ENCODE results near the gene PPP4R3B. TPM values are rescaled to one million over a fixed set of nuclear protein-coding genes. Genes with fewer than 3 reads are reported as not detected.
A peak's percentile ranks its signal among the peaks of the same experiment; 100 is the strongest.
"Not testable (repeated sequence)": the region's sequence is repeated elsewhere in the genome, so short reads cannot be mapped to it uniquely, and the experiment has no call there.

The PPP4R3B gene
- total RNA-seq, 1 donor from 2014 or later, result 39.3 TPM

DNA sequence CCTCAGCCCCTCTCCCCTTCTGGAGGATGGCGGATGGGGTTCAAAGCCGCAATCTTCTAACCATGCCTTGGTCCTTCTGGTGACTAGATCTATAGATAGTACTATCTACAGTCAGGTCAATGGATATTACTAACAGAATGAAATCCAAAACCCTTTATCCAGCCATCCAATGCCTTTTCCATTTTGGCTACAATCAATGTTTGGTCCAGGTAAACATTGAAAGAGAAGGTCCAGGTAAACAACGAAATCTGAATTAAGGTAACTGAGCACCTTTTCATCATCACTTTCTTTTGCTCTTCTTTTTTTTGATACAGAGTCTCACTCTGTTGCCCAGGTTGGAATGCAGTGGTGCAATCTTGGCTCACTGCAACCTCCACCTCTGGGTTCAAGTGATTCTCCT is 9.7 kb downstream of the PPP4R3B start:
- no peak overlapping the region for H3K27ac Mint-ChIP-seq (ENCODE audit: unreplicated experiment)
- H3K36me3 Mint-ChIP-seq (ENCODE audit: low read depth), result peaks cover 1% of the 10 kb centered on the region
- TF ChIP-seq, protein P1, sequence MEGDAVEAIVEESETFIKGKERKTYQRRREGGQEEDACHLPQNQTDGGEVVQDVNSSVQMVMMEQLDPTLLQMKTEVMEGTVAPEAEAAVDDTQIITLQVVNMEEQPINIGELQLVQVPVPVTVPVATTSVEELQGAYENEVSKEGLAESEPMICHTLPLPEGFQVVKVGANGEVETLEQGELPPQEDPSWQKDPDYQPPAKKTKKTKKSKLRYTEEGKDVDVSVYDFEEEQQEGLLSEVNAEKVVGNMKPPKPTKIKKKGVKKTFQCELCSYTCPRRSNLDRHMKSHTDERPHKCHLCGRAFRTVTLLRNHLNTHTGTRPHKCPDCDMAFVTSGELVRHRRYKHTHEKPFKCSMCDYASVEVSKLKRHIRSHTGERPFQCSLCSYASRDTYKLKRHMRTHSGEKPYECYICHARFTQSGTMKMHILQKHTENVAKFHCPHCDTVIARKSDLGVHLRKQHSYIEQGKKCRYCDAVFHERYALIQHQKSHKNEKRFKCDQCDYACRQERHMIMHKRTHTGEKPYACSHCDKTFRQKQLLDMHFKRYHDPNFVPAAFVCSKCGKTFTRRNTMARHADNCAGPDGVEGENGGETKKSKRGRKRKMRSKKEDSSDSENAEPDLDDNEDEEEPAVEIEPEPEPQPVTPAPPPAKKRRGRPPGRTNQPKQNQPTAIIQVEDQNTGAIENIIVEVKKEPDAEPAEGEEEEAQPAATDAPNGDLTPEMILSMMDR (IDR thresholded peaks at IDR 0.05), result no peak
- H3K9me3 Mint-ChIP-seq (ENCODE audit: low read depth), result no peaks in the 10 kb centered on the region
- no peak overlapping the region for H3K4me3 Mint-ChIP-seq (ENCODE audit: unreplicated experiment)
- no peak for DNase-seq (ENCODE audit: low spot score)
- peaks cover 13% of the 10 kb centered on the region for H3K4me1 Mint-ChIP-seq (ENCODE audit: low read depth)
- H3K27me3 Mint-ChIP-seq (ENCODE audit: low read depth), result no peaks in the 10 kb centered on the region

DNA sequence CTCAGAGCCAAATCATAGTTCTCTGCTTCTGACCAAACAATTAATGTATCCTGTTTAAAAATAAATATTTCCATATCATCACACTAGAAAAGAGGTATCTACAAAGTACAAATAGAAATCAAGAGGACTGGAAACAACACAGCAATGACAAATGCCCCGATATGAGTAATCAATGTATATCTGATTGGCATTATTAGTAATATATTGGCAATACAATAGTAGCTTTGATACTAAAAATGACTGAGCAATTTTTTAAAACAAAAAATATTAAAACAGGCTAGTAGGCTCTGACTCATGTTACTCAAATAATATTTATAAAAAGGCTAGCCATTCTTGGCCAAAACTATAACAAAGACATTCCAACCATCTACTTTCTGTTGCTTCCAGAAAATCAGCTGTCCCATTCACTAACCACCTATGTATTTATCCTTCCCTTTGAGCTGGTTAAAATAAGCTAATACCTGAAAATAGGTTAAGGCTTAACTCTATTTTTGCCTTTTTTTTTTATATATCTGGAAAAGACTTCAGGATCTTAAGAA is 13.3 kb downstream of the PPP4R3B start:
- H3K9me3 Mint-ChIP-seq (ENCODE audit: low read depth), result no peaks in the 10 kb centered on the region
- peak overlapping the region; percentile 86 for H3K27ac Mint-ChIP-seq (ENCODE audit: unreplicated experiment)
- DNase-seq (ENCODE audit: low spot score), result no peak
- H3K27me3 Mint-ChIP-seq (ENCODE audit: low read depth), result no peaks in the 10 kb centered on the region
- no peak overlapping the region for H3K4me3 Mint-ChIP-seq (ENCODE audit: unreplicated experiment)
- H3K36me3 Mint-ChIP-seq (ENCODE audit: low read depth), result peaks cover 6% of the 10 kb centered on the region
- TF ChIP-seq, protein P1 (IDR thresholded peaks at IDR 0.05), result no peak
- H3K4me1 Mint-ChIP-seq (ENCODE audit: low read depth), result peaks cover 11% of the 10 kb centered on the region

DNA sequence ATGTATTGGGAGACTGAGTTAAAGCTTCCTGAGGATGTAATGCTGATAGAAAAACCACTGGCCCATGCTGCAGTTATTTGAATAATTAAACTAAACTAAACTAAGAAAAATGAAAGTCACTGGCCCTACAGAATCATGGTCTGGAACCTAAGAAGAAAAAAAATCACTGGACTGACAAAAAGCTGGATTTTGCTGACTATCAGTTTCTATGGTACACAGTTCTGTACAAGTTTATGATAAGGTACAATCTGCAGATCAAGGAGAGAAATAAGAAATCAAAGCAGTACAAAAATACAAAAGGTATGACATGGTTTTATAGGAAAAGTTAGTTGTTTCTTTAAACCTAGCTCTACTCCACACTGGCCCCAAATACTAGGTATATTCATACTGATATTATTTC is 15.6 kb downstream of the PPP4R3B start:
- DNase-seq (ENCODE audit: low spot score), result no peak
- no peak overlapping the region for H3K4me3 Mint-ChIP-seq (ENCODE audit: unreplicated experiment)
- no peaks in the 10 kb centered on the region for H3K27me3 Mint-ChIP-seq (ENCODE audit: low read depth)
- peaks cover 11% of the 10 kb centered on the region for H3K4me1 Mint-ChIP-seq (ENCODE audit: low read depth)
- TF ChIP-seq, protein P1 (IDR thresholded peaks at IDR 0.05), result no peak
- no peak overlapping the region for H3K27ac Mint-ChIP-seq (ENCODE audit: unreplicated experiment)
- H3K9me3 Mint-ChIP-seq (ENCODE audit: low read depth), result no peaks in the 10 kb centered on the region
- H3K36me3 Mint-ChIP-seq (ENCODE audit: low read depth), result peaks cover 10% of the 10 kb centered on the region

DNA sequence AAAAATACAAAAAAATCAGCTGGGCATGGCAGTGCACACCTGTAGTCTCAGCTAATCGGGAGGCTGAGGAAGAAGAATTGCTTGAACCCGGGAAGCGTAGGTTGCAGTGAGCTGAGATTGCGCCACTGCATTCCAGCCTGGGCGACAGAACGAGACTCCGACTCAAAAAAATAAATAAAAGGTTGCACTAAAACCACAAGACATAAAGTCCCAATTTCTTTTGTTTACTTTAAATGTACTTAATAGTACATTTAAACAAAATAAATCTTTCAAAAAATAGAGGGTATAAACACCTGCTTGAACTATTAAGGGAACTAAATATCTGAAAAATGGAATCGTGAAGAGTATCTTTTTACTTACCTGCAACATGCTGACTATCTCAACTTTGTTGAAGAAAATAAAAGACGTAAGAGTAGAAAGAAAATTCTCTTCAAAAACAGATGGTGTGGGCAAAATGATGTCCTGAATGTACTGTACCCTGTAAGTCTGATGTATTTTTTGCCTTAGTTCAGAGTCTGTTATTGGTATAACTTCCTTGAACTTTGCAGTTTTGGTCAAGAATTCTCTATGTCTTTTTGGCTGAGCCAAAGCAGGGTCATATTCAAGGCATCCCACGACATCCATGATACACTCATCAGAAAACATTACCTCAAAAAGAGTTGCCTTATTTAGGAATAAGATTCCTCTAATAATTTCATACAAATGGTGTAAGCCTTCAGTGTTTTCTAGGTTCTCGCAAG is 19.2 kb downstream of the PPP4R3B start:
- Mint-ChIP-seq H3K27ac (ENCODE audit: unreplicated experiment) (no peak overlapping the region), H3K9me3 (ENCODE audit: low read depth) (no peaks in the 10 kb centered on the region), H3K4me3 (ENCODE audit: unreplicated experiment) (no peak overlapping the region), H3K4me1 (ENCODE audit: low read depth) (no peaks in the 10 kb centered on the region), H3K36me3 (ENCODE audit: low read depth) (peaks cover 10% of the 10 kb centered on the region), H3K27me3 (ENCODE audit: low read depth) (no peaks in the 10 kb centered on the region)
- DNase-seq (ENCODE audit: low spot score), result no peak
- TF ChIP-seq, protein P1 (IDR thresholded peaks at IDR 0.05), result no peak

DNA sequence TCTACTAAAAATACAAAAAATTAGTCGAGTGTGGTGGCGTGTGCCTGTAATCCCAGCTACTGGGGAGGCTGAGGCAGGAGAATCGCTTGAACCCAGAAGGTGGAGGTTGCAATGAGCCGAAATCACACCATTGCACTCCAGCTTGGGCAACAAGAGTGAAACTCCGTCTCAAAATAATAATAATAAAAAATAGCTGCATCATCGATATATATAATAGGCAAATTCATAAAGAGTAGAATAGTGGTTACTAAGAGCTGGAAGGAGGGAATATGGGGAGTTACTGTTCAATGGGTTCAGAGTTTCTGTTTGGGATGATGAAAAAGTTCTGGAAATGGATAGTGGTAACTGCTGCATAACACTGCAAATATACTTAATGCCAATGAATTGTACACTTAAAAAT is 20.6 kb downstream of the PPP4R3B start:
- H3K4me3 Mint-ChIP-seq (ENCODE audit: unreplicated experiment); H3K4me1 Mint-ChIP-seq (ENCODE audit: low read depth); H3K27ac Mint-ChIP-seq (ENCODE audit: unreplicated experiment); H3K36me3 Mint-ChIP-seq (ENCODE audit: low read depth); H3K9me3 Mint-ChIP-seq (ENCODE audit: low read depth); H3K27me3 Mint-ChIP-seq (ENCODE audit: low read depth); DNase-seq (ENCODE audit: low spot score): not testable (repeated sequence)

DNA sequence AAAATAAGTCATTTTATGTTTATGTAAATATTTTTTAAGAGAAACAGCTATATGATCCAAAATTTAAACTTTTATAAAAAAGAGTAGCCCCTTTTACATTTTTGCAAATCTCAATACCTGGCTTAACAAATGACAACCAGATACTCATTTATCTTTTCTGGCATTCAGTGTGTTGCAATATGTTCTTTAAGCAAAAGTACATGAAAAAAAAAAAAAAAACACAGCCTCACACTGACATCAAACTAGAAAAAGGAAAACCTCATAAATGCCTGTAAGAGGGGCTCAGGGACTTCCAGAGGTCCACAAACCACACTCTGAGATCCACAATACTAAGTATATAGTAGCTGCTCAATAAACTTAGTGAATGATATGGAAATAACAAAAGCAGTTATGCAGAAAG is 21.9 kb downstream of the PPP4R3B start:
- peaks cover 8% of the 10 kb centered on the region for H3K36me3 Mint-ChIP-seq (ENCODE audit: low read depth)
- no peaks in the 10 kb centered on the region for H3K9me3 Mint-ChIP-seq (ENCODE audit: low read depth)
- no peak overlapping the region for H3K27ac Mint-ChIP-seq (ENCODE audit: unreplicated experiment)
- no peak overlapping the region for H3K4me3 Mint-ChIP-seq (ENCODE audit: unreplicated experiment)
- H3K4me1 Mint-ChIP-seq (ENCODE audit: low read depth), result no peaks in the 10 kb centered on the region
- TF ChIP-seq, protein P1 (IDR thresholded peaks at IDR 0.05), result no peak
- no peak for DNase-seq (ENCODE audit: low spot score)
- no peaks in the 10 kb centered on the region for H3K27me3 Mint-ChIP-seq (ENCODE audit: low read depth)
